PFSK-1 (cell line): ENCODE measurements around the gene ZXDA.

Source experiments
- SIN3A ChIP-seq: IDR thresholded peaks from 2 replicates; pipeline ENCODE4 v1.6.1; 2012; ENCODE audit warnings: mild to moderate bottlenecking, low read length, moderate library complexity, borderline replicate concordance; ENCODE audit not compliant: insufficient read depth
- TAF1 ChIP-seq: IDR thresholded peaks from 2 replicates; pipeline ENCODE4 v1.6.1; 2012; ENCODE audit warnings: low read length, control low read depth, borderline replicate concordance; ENCODE audit not compliant: insufficient read depth

- no peak for TF ChIP-seq SIN3A
- no peak for TF ChIP-seq TAF1
Measured at GRCh38 chrX:57871463-57871862, 38.8 kb downstream of the ZXDA start.
